SK-N-SH treated with all-trans-retinoic acid at 6 μM for 48 hours (cell line): ENCODE results near the gene DHX38.

Experiments
- ARNTL ChIP-seq: fragments of 450-650 bp; formaldehyde crosslinking; IDR thresholded peaks from 2 replicates; pipeline ENCODE4 v1.5.0; 2020; ENCODE audit warnings: low read depth, mild to moderate bottlenecking, moderate library complexity, borderline replicate concordance
- CSDC2 ChIP-seq: fragments of 250-450 bp; sonication (Bioruptor Pico); IDR thresholded peaks from 2 replicates; pipeline ENCODE4 v1.5.0; 2020; ENCODE audit warnings: mild to moderate bottlenecking, moderate library complexity
- GLIS3 ChIP-seq: fragments of 250-450 bp; sonication (Bioruptor Pico); IDR thresholded peaks from 2 replicates; pipeline ENCODE4 v1.5.0; 2020; ENCODE audit warnings: mild to moderate bottlenecking, moderate library complexity
- ISL1 ChIP-seq: fragments of 250-450 bp; sonication (Bioruptor Pico); IDR thresholded peaks from 2 replicates; pipeline ENCODE4 v2.1.2; 2022; ENCODE audit warnings: mild to moderate bottlenecking, moderate library complexity
- OSR1 ChIP-seq: fragments of 250-450 bp; sonication (Bioruptor Pico); IDR thresholded peaks from 2 replicates; pipeline ENCODE4 v1.8.0; 2022; ENCODE audit warnings: moderate library complexity, mild to moderate bottlenecking, inconsistent platforms
- POU6F1 ChIP-seq: fragments of 250-450 bp; sonication (Bioruptor Pico); IDR thresholded peaks from 2 replicates; pipeline ENCODE4 v1.8.0; 2021; ENCODE audit warnings: low read depth, mild to moderate bottlenecking, moderate library complexity, borderline replicate concordance
- TSHZ2 ChIP-seq: fragments of 250-450 bp; sonication (Bioruptor Pico); IDR thresholded peaks from 2 replicates; pipeline ENCODE4 v1.5.0; 2020; ENCODE audit warnings: mild to moderate bottlenecking, moderate library complexity
- ZC3H10 ChIP-seq: fragments of 250-450 bp; sonication (Bioruptor Pico); IDR thresholded peaks from 2 replicates; pipeline ENCODE4 v1.5.1; 2021; ENCODE audit warnings: mild to moderate bottlenecking, moderate library complexity
- ZFP30 ChIP-seq: fragments of 450-650 bp; formaldehyde crosslinking; IDR thresholded peaks from 2 replicates; pipeline ENCODE4 v1.5.0; 2022; ENCODE audit warnings: mild to moderate bottlenecking, moderate library complexity

GRCh38 chr16:72159386-72159785, 65.7 kb downstream of the DHX38 start:
- TF ChIP-seq POU6F1 (CRISPR knock-in tag): no peak
- no peak for TF ChIP-seq ZC3H10 (CRISPR knock-in tag)
- TF ChIP-seq OSR1: no peak
- no peak for TF ChIP-seq ZFP30 (CRISPR knock-in tag)
- no peak for TF ChIP-seq CSDC2 (CRISPR knock-in tag)
- no peak for TF ChIP-seq TSHZ2 (CRISPR knock-in tag)
- no peak for TF ChIP-seq ARNTL
- TF ChIP-seq GLIS3 (CRISPR knock-in tag): no peak
- no peak for TF ChIP-seq ISL1 (CRISPR knock-in tag)
